Measurements from ENCODE around the gene SCGB1A1. TPM values are rescaled to one million over a fixed set of nuclear protein-coding genes. Genes with fewer than 3 reads are reported as not detected.

Gene SCGB1A1
- polyA plus RNA-seq, 1 donor from 2014 or later: not detected

DNA sequence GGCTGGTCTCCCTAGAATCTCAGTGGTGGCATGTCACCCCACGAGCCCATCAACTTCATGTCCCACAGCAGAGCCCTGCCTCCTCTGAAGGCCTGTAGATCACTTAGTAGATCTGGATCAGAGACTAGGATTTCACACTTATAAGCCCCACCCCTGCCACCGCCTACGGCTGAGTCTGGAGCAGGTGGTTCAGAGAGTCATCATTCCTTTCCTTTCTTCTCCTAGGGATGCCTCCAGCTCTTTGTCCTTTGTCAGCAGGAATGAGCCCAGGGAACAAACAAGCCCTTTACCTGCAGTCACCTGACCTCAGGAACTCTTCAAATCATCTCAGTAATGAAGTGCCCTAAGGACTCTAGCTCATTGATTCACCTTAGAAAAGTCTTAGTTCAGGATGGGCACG lies 37.8 kb downstream of the SCGB1A1 start:
- no peak overlapping the region for H3K4me3 ChIP-seq (ENCODE audit: low read length)
- H3K27ac ChIP-seq (ENCODE audit: low read length): no peak overlapping the region
- no peaks in the 10 kb centered on the region for H4K20me1 ChIP-seq (ENCODE audit: insufficient read depth)
- no peaks in the 10 kb centered on the region for H3K9me2 ChIP-seq (ENCODE audit: insufficient read depth, low read length)
- H3K4me2 ChIP-seq (ENCODE audit: low read length): no peak overlapping the region
- H3K36me3 ChIP-seq (ENCODE audit: insufficient read depth, low read length): no peaks in the 10 kb centered on the region
- H2AFZ ChIP-seq (ENCODE audit: low read depth, low read length): no peak overlapping the region
- H3K9me3 ChIP-seq (ENCODE audit: low read length): no peaks in the 10 kb centered on the region
- TF ChIP-seq RAD21 (conservative IDR thresholded peaks at IDR 0.05) (no peak), POLR2AphosphoS5 (IDR thresholded peaks at IDR 0.05) (no peak), MXI1 (conservative IDR thresholded peaks at IDR 0.05; ENCODE audit: poor library complexity, severe bottlenecking) (no peak), EZH2 (IDR thresholded peaks at IDR 0.05; ENCODE audit: borderline replicate concordance, insufficient read depth, low read length, poor library complexity, severe bottlenecking) (no peak), REST (IDR thresholded peaks at IDR 0.05; ENCODE audit: borderline replicate concordance) (no peak), SMC3 (conservative IDR thresholded peaks at IDR 0.05; ENCODE audit: poor library complexity) (no peak)
- TF ChIP-seq, protein P1, sequence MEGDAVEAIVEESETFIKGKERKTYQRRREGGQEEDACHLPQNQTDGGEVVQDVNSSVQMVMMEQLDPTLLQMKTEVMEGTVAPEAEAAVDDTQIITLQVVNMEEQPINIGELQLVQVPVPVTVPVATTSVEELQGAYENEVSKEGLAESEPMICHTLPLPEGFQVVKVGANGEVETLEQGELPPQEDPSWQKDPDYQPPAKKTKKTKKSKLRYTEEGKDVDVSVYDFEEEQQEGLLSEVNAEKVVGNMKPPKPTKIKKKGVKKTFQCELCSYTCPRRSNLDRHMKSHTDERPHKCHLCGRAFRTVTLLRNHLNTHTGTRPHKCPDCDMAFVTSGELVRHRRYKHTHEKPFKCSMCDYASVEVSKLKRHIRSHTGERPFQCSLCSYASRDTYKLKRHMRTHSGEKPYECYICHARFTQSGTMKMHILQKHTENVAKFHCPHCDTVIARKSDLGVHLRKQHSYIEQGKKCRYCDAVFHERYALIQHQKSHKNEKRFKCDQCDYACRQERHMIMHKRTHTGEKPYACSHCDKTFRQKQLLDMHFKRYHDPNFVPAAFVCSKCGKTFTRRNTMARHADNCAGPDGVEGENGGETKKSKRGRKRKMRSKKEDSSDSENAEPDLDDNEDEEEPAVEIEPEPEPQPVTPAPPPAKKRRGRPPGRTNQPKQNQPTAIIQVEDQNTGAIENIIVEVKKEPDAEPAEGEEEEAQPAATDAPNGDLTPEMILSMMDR (IDR thresholded peaks at IDR 0.05; ENCODE audit: poor library complexity, severe bottlenecking): no peak
- no peaks in the 10 kb centered on the region for H3K27me3 ChIP-seq (ENCODE audit: insufficient read depth, low read depth, low read length)
- H3K9ac ChIP-seq (ENCODE audit: low read length): no peak overlapping the region
- H3K79me2 ChIP-seq (replicated peaks; ENCODE audit: insufficient read depth, low read length): no peaks in the 10 kb centered on the region
- H3F3A ChIP-seq (ENCODE audit: insufficient read depth, low read length, poor library complexity, severe bottlenecking): no peaks in the 10 kb centered on the region

GRCh38 chr11:62457478-62457877 lies 38.6 kb downstream of the SCGB1A1 start:
- Histone ChIP-seq H4K20me1 (ENCODE audit: insufficient read depth) (no peaks in the 10 kb centered on the region), H2AFZ (ENCODE audit: low read depth, low read length) (no peak overlapping the region), H3K9ac (ENCODE audit: low read length) (no peak overlapping the region), H3F3A (ENCODE audit: insufficient read depth, low read length, poor library complexity, severe bottlenecking) (no peaks in the 10 kb centered on the region), H3K9me3 (ENCODE audit: low read length) (no peaks in the 10 kb centered on the region), H3K27me3 (ENCODE audit: insufficient read depth, low read depth, low read length) (no peaks in the 10 kb centered on the region), H3K36me3 (ENCODE audit: insufficient read depth, low read length) (no peaks in the 10 kb centered on the region), H3K27ac (ENCODE audit: low read length) (no peak overlapping the region), H3K4me2 (ENCODE audit: low read length) (no peak overlapping the region), H3K9me2 (ENCODE audit: insufficient read depth, low read length) (no peaks in the 10 kb centered on the region), H3K4me3 (ENCODE audit: low read length) (no peak overlapping the region), H3K79me2 (replicated peaks; ENCODE audit: insufficient read depth, low read length) (no peaks in the 10 kb centered on the region)
- TF ChIP-seq SMC3 (conservative IDR thresholded peaks at IDR 0.05; ENCODE audit: poor library complexity) (no peak), MXI1 (conservative IDR thresholded peaks at IDR 0.05; ENCODE audit: poor library complexity, severe bottlenecking) (no peak), EP300 (conservative IDR thresholded peaks at IDR 0.05; ENCODE audit: poor library complexity, severe bottlenecking) (no peak), TAF1 (IDR thresholded peaks at IDR 0.05; ENCODE audit: low read depth) (no peak), RAD21 (conservative IDR thresholded peaks at IDR 0.05) (no peak), EZH2 (IDR thresholded peaks at IDR 0.05; ENCODE audit: borderline replicate concordance, insufficient read depth, low read length, poor library complexity, severe bottlenecking) (no peak)
- TF ChIP-seq, protein P1 (IDR thresholded peaks at IDR 0.05; ENCODE audit: poor library complexity, severe bottlenecking): no peak

Measured in neural cell (in vitro differentiated cells).